Erythroblast (primary cell): ENCODE data around the gene ERC2.

ENCODE experiments used
- GATA1 ChIP-seq: IDR thresholded peaks from 2 replicates; pipeline ENCODE4 v1.6.1; 2011; ENCODE audit warnings: low read depth, mild to moderate bottlenecking, control low read depth, low read length, moderate library complexity
- POLR2A ChIP-seq: IDR thresholded peaks from 2 replicates; pipeline ENCODE4 v1.6.1; 2011; ENCODE audit warnings: mild to moderate bottlenecking, low read length

- TF ChIP-seq POLR2A (no peak), GATA1 (no peak)
Measured at GRCh38 chr3:56320883-56321282, 147.4 kb downstream of the ERC2 start.
